ENCODE data around the gene ANP32D. TPM values are rescaled to one million over a fixed set of nuclear protein-coding genes. Genes with fewer than 3 reads are reported as not detected.
"Not testable (repeated sequence)": the region's sequence is repeated elsewhere in the genome, so short reads cannot be mapped to it uniquely, and the experiment has no call there.

The ANP32D gene
- total RNA-seq, 1 experiment from 2014 or later: not detected

- ChIA-PET CTCF (no interaction called here), POLR2A (ENCODE audit: low non-redundant PET) (no interaction called here)
- DNase-seq (ENCODE audit: low spot score): no peak
- no peaks in the 10 kb centered on the region for H3K27me3 ChIP-seq (replicated peaks; ENCODE audit: insufficient read depth, low read depth, low read length, poor library complexity)
- H3K27ac ChIP-seq (ENCODE audit: low read depth, low read length, poor library complexity, severe bottlenecking): no peak overlapping the region
- H3K4me3 ChIP-seq (ENCODE audit: low read depth, low read length, poor library complexity, severe bottlenecking): no peak overlapping the region
- no peaks in the 10 kb centered on the region for H3K36me3 ChIP-seq (ENCODE audit: insufficient read depth, low read length, poor library complexity, severe bottlenecking)
- BruUV-seq (replicated peaks): no TSS peak
- no peak for TF ChIP-seq EZH2 (IDR thresholded peaks at IDR 0.05; ENCODE audit: borderline replicate concordance, low read depth, low read length, poor library complexity, severe bottlenecking)
- TF ChIP-seq CTCF (conservative IDR thresholded peaks at IDR 0.05; ENCODE audit: low read depth, low read length): no peak
- intact Hi-C loops (cut with micrococcal nuclease; ENCODE audit: unreplicated experiment): no loop called here
- no peaks in the 10 kb centered on the region for H3K4me1 ChIP-seq (ENCODE audit: insufficient read depth, low read length, poor library complexity, severe bottlenecking)
- H3K9me3 ChIP-seq (ENCODE audit: low read depth, low read length, poor library complexity, severe bottlenecking): peaks cover 15% of the 10 kb centered on the region
Measured at GRCh38 chr12:48473061-48473460, 702 bp downstream of the ANP32D start.

GRCh38 chr12:48474497-48474896 lies 2.1 kb downstream of the ANP32D start:
- intact Hi-C loops (cut with micrococcal nuclease; ENCODE audit: unreplicated experiment); BruUV-seq (replicated peaks); H3K27me3 ChIP-seq (replicated peaks; ENCODE audit: insufficient read depth, low read depth, low read length, poor library complexity); H3K36me3 ChIP-seq (ENCODE audit: insufficient read depth, low read length, poor library complexity, severe bottlenecking); CTCF ChIA-PET; H3K4me3 ChIP-seq (ENCODE audit: low read depth, low read length, poor library complexity, severe bottlenecking); DNase-seq (ENCODE audit: low spot score); H3K27ac ChIP-seq (ENCODE audit: low read depth, low read length, poor library complexity, severe bottlenecking); POLR2A ChIA-PET (ENCODE audit: low non-redundant PET); H3K4me1 ChIP-seq (ENCODE audit: insufficient read depth, low read length, poor library complexity, severe bottlenecking): not testable (repeated sequence)
- H3K9me3 ChIP-seq (ENCODE audit: low read depth, low read length, poor library complexity, severe bottlenecking): peaks cover 15% of the 10 kb centered on the region

- peaks cover 8% of the 10 kb centered on the region for H3K27me3 ChIP-seq (replicated peaks; ENCODE audit: insufficient read depth, low read depth, low read length, poor library complexity)
- no peaks in the 10 kb centered on the region for H3K4me1 ChIP-seq (ENCODE audit: insufficient read depth, low read length, poor library complexity, severe bottlenecking)
- TF ChIP-seq CTCF (conservative IDR thresholded peaks at IDR 0.05; ENCODE audit: low read depth, low read length) (no peak), EZH2 (IDR thresholded peaks at IDR 0.05; ENCODE audit: borderline replicate concordance, low read depth, low read length, poor library complexity, severe bottlenecking) (no peak)
- ChIA-PET CTCF (no interaction called here), POLR2A (ENCODE audit: low non-redundant PET) (no interaction called here)
- no peak within 1 kb of the TSS for H3K27ac ChIP-seq (ENCODE audit: low read depth, low read length, poor library complexity, severe bottlenecking)
- H3K4me3 ChIP-seq (ENCODE audit: low read depth, low read length, poor library complexity, severe bottlenecking): no peak within 1 kb of the TSS
- DNase-seq (ENCODE audit: low spot score): no peak
- intact Hi-C loops (cut with micrococcal nuclease; ENCODE audit: unreplicated experiment): no loop called here
- no peaks in the 10 kb centered on the region for H3K36me3 ChIP-seq (ENCODE audit: insufficient read depth, low read length, poor library complexity, severe bottlenecking)
- H3K9me3 ChIP-seq (ENCODE audit: low read depth, low read length, poor library complexity, severe bottlenecking): no peaks in the 10 kb centered on the region
- no TSS peak for BruUV-seq (replicated peaks)
Measured at GRCh38 chr12:48482198-48482597, 9.8 kb downstream of the ANP32D start, which contains the start of gene C12orf54. C12orf54 (plus strand) TSS chr12:48482498; CDS start chr12:48483297, 799 bp downstream.

- no peaks in the 10 kb centered on the region for H3K36me3 ChIP-seq (ENCODE audit: insufficient read depth, low read length, poor library complexity, severe bottlenecking)
- H3K4me3 ChIP-seq (ENCODE audit: low read depth, low read length, poor library complexity, severe bottlenecking): no peak overlapping the region
- ChIA-PET POLR2A (ENCODE audit: low non-redundant PET) (no interaction called here), CTCF (no interaction called here)
- peaks cover 8% of the 10 kb centered on the region for H3K27me3 ChIP-seq (replicated peaks; ENCODE audit: insufficient read depth, low read depth, low read length, poor library complexity)
- no TSS peak for BruUV-seq (replicated peaks)
- TF ChIP-seq CTCF (conservative IDR thresholded peaks at IDR 0.05; ENCODE audit: low read depth, low read length): no peak
- no peak for TF ChIP-seq EZH2 (IDR thresholded peaks at IDR 0.05; ENCODE audit: borderline replicate concordance, low read depth, low read length, poor library complexity, severe bottlenecking)
- intact Hi-C loops (cut with micrococcal nuclease; ENCODE audit: unreplicated experiment): no loop called here
- no peaks in the 10 kb centered on the region for H3K4me1 ChIP-seq (ENCODE audit: insufficient read depth, low read length, poor library complexity, severe bottlenecking)
- H3K27ac ChIP-seq (ENCODE audit: low read depth, low read length, poor library complexity, severe bottlenecking): no peak overlapping the region
- DNase-seq (ENCODE audit: low spot score): no peak
- no peaks in the 10 kb centered on the region for H3K9me3 ChIP-seq (ENCODE audit: low read depth, low read length, poor library complexity, severe bottlenecking)
Measured at GRCh38 chr12:48482930-48483329, 10.6 kb downstream of the ANP32D start.

Measured in A673 (cell line).